OCI-M2 (cell line): ENCODE results near the gene KRTAP5-6.

Experiments used
- DNase-seq: peaks from one replicate; lab custom pipeline; 2025; ENCODE audit not compliant: unreplicated experiment; lab: John Stamatoyannopoulos, UW

The KRTAP5-6 gene

GRCh38 chr11:1701091-1701807 lies 4.3 kb downstream of the KRTAP5-6 start:
- DNase-seq: no peak

GRCh38 chr11:1702506-1702905 lies 5.5 kb downstream of the KRTAP5-6 start:
- DNase-seq: no peak

- DNase-seq: no peak
These were observed 6.2 kb downstream of the KRTAP5-6 start for GRCh38 chr11:1703146-1703545.

GRCh38 chr11:1705126-1706052 lies 8.4 kb downstream of the KRTAP5-6 start:
- DNase-seq: no peak

- no peak for DNase-seq
These were observed 9.8 kb downstream of the KRTAP5-6 start for GRCh38 chr11:1706634-1707400.

- no peak for DNase-seq
These were observed 10.8 kb downstream of the KRTAP5-6 start for GRCh38 chr11:1707751-1708150.

- no peak for DNase-seq
These were observed 11.7 kb downstream of the KRTAP5-6 start for GRCh38 chr11:1708716-1709115.

GRCh38 chr11:1714908-1715885 lies 18.2 kb downstream of the KRTAP5-6 start:
- no peak for DNase-seq

GRCh38 chr11:1717745-1718144 lies 20.8 kb downstream of the KRTAP5-6 start:
- DNase-seq: no peak

GRCh38 chr11:1718326-1718725 lies 21.3 kb downstream of the KRTAP5-6 start:
- DNase-seq: no peak

GRCh38 chr11:1719781-1720180 lies 22.8 kb downstream of the KRTAP5-6 start:
- DNase-seq: no peak

- DNase-seq: no peak
These were observed 30.2 kb downstream of the KRTAP5-6 start for GRCh38 chr11:1727096-1727690.

- DNase-seq: no peak
These were observed 30.9 kb downstream of the KRTAP5-6 start for GRCh38 chr11:1727861-1728260.

- DNase-seq: no peak
These were observed 31.3 kb downstream of the KRTAP5-6 start for GRCh38 chr11:1728301-1728700.

- DNase-seq: no peak
These were observed 32.1 kb downstream of the KRTAP5-6 start for GRCh38 chr11:1728931-1729691.

- DNase-seq: no peak
These were observed 32.7 kb downstream of the KRTAP5-6 start for GRCh38 chr11:1729692-1730011.

- no peak for DNase-seq
These were observed 33.1 kb downstream of the KRTAP5-6 start for GRCh38 chr11:1730059-1730629.

GRCh38 chr11:1731451-1732059 lies 34.6 kb downstream of the KRTAP5-6 start:
- DNase-seq: no peak
